Activated CD4-positive, alpha-beta memory T cell treated with anti-CD3 and anti-CD28 coated beads for 36 hours (primary cell): ENCODE measurements around the gene ARX. TPM values are rescaled to one million over a fixed set of nuclear protein-coding genes. Genes with fewer than 3 reads are reported as not detected.

Experiments used
- CTCF ChIA-PET: fragments of 350-600 bp; sonication (Branson Sonifier 250); formaldehyde crosslinking; loops from one replicate; lab custom pipeline; 2021; ENCODE audit warnings: antibody characterized with exemption, inconsistent platforms; lab: Charles Lee
- POLR2A ChIA-PET: fragments of 350-600 bp; sonication (Branson Sonifier 250); formaldehyde crosslinking; loops from one replicate; lab custom pipeline; 2021; ENCODE audit warnings: antibody characterized with exemption; lab: Charles Lee
- DNase-seq: peaks from one replicate; pipeline ENCODE4 v3.0.0-alpha.2; 2020
- H3K27ac Mint-ChIP-seq: one replicate; pipeline ENCODE4 v1.8.0; 2021; ENCODE audit warnings: mixed read lengths
- H3K27me3 Mint-ChIP-seq: one replicate; pipeline ENCODE4 v1.8.0; 2021; ENCODE audit warnings: mixed read lengths
- H3K36me3 Mint-ChIP-seq: one replicate; pipeline ENCODE4 v1.8.0; 2021; ENCODE audit warnings: mixed read lengths
- H3K4me1 Mint-ChIP-seq: one replicate; pipeline ENCODE4 v1.8.0; 2021; ENCODE audit warnings: low read depth, mixed read lengths
- H3K4me3 Mint-ChIP-seq: one replicate; pipeline ENCODE4 v1.8.0; 2021; ENCODE audit warnings: mild to moderate bottlenecking, mixed read lengths
- H3K9me3 Mint-ChIP-seq: one replicate; pipeline ENCODE4 v1.8.0; 2021; ENCODE audit warnings: mixed read lengths
- intact Hi-C: fragments of 100-400 bp; cut with micrococcal nuclease; formaldehyde crosslinking; loops from one replicate; pipeline ENCODE4 v1.15.1; 2023
- total RNA-seq, 2 experiments: library from RNA; stranded (reverse); gene quantifications; one replicate each; pipeline ENCODE4 v1.2.3, GENCODE V29; 2021

Gene ARX
- total RNA-seq, 2 experiments from 2014 or later = not detected

- no peak for DNase-seq
- ChIA-PET CTCF (interaction anchor here (1.5 kb wide), 1 partner anchor 24 kb away, joined by 4 read pairs; no protein-coding TSS in a partner anchor), POLR2A (no interaction called here)
- Mint-ChIP-seq H3K27me3 (peaks cover 40% of the 10 kb centered on the region), H3K4me3 (no peak overlapping the region), H3K36me3 (no peaks in the 10 kb centered on the region), H3K27ac (no peak overlapping the region), H3K9me3 (no peaks in the 10 kb centered on the region), H3K4me1 (peaks cover 19% of the 10 kb centered on the region)
- intact Hi-C loops = no loop called here
Observed at GRCh38 chrX:25005034-25005381, 10.8 kb downstream of the ARX start.

- POLR2A ChIA-PET = no interaction called here
- Mint-ChIP-seq H3K36me3 (no peaks in the 10 kb centered on the region), H3K4me1 (peaks cover 19% of the 10 kb centered on the region), H3K27me3 (peaks cover 38% of the 10 kb centered on the region), H3K4me3 (no peak overlapping the region), H3K9me3 (no peaks in the 10 kb centered on the region), H3K27ac (no peak overlapping the region)
- DNase-seq = no peak
- intact Hi-C loops = loop anchor here (1.0 kb wide), 1 partner anchor 16 kb away; no protein-coding TSS in a partner anchor
- CTCF ChIA-PET = interaction anchor here (0.5 to 1.5 kb wide), 2 partner anchors 24 to 252 kb away, joined by 3 to 4 read pairs; no protein-coding TSS in a partner anchor
Observed at GRCh38 chrX:25004485-25005032, 11.2 kb downstream of the ARX start.

GRCh38 chrX:25004040-25004439, 11.7 kb downstream of the ARX start:
- H3K4me3 Mint-ChIP-seq = no peak overlapping the region
- peaks cover 19% of the 10 kb centered on the region for H3K4me1 Mint-ChIP-seq
- no peak for DNase-seq
- no peak overlapping the region for H3K27ac Mint-ChIP-seq
- POLR2A ChIA-PET = no interaction called here
- H3K9me3 Mint-ChIP-seq = no peaks in the 10 kb centered on the region
- CTCF ChIA-PET = no interaction called here
- H3K27me3 Mint-ChIP-seq = peaks cover 37% of the 10 kb centered on the region
- intact Hi-C loops = loop anchor here (1.0 kb wide), 1 partner anchor 16 kb away; no protein-coding TSS in a partner anchor
- H3K36me3 Mint-ChIP-seq = no peaks in the 10 kb centered on the region

GRCh38 chrX:25003066-25003849, 12.5 kb downstream of the ARX start:
- Mint-ChIP-seq H3K4me3 (peak overlapping the region; percentile 67), H3K27me3 (peaks cover 36% of the 10 kb centered on the region), H3K9me3 (no peaks in the 10 kb centered on the region), H3K36me3 (no peaks in the 10 kb centered on the region), H3K4me1 (peaks cover 19% of the 10 kb centered on the region), H3K27ac (peak overlapping the region; percentile 45)
- intact Hi-C loops = no loop called here
- no peak for DNase-seq
- ChIA-PET POLR2A (no interaction called here), CTCF (no interaction called here)

GRCh38 chrX:25002661-25003020, 13.1 kb downstream of the ARX start:
- Mint-ChIP-seq H3K27ac (no peak overlapping the region), H3K4me1 (peaks cover 19% of the 10 kb centered on the region), H3K9me3 (no peaks in the 10 kb centered on the region), H3K36me3 (no peaks in the 10 kb centered on the region), H3K27me3 (peaks cover 30% of the 10 kb centered on the region), H3K4me3 (no peak overlapping the region)
- intact Hi-C loops = no loop called here
- CTCF ChIA-PET = interaction anchor here (0.6 kb wide), 1 partner anchor 20 kb away, joined by 4 read pairs; no protein-coding TSS in a partner anchor
- POLR2A ChIA-PET = no interaction called here
- no peak for DNase-seq

GRCh38 chrX:25001808-25002660, 13.7 kb downstream of the ARX start:
- Mint-ChIP-seq H3K27me3 (peaks cover 27% of the 10 kb centered on the region), H3K4me1 (peaks cover 19% of the 10 kb centered on the region), H3K4me3 (no peak overlapping the region), H3K9me3 (no peaks in the 10 kb centered on the region), H3K27ac (no peak overlapping the region), H3K36me3 (no peaks in the 10 kb centered on the region)
- intact Hi-C loops = no loop called here
- POLR2A ChIA-PET = no interaction called here
- CTCF ChIA-PET = interaction anchor here (0.6 kb wide), 1 partner anchor 20 kb away, joined by 4 read pairs; no protein-coding TSS in a partner anchor
- no peak for DNase-seq

GRCh38 chrX:24999511-24999910, 16.3 kb downstream of the ARX start:
- no peaks in the 10 kb centered on the region for H3K9me3 Mint-ChIP-seq
- ChIA-PET CTCF (no interaction called here), POLR2A (no interaction called here)
- H3K36me3 Mint-ChIP-seq = no peaks in the 10 kb centered on the region
- peaks cover 15% of the 10 kb centered on the region for H3K27me3 Mint-ChIP-seq
- H3K4me1 Mint-ChIP-seq = peaks cover 9% of the 10 kb centered on the region
- intact Hi-C loops = no loop called here
- H3K27ac Mint-ChIP-seq = no peak overlapping the region
- no peak overlapping the region for H3K4me3 Mint-ChIP-seq
- no peak for DNase-seq

GRCh38 chrX:24996096-24996709, 19.6 kb downstream of the ARX start:
- Mint-ChIP-seq H3K27me3 (no peaks in the 10 kb centered on the region), H3K4me1 (no peaks in the 10 kb centered on the region), H3K9me3 (no peaks in the 10 kb centered on the region), H3K36me3 (no peaks in the 10 kb centered on the region), H3K27ac (no peak overlapping the region), H3K4me3 (no peak overlapping the region)
- ChIA-PET CTCF (interaction anchor here (1.0 kb wide), 1 partner anchor 158 kb away, joined by 4 read pairs; no protein-coding TSS in a partner anchor), POLR2A (no interaction called here)
- intact Hi-C loops = no loop called here
- no peak for DNase-seq

GRCh38 chrX:24993879-24994278, 21.9 kb downstream of the ARX start:
- Mint-ChIP-seq H3K4me1 (no peaks in the 10 kb centered on the region), H3K27me3 (no peaks in the 10 kb centered on the region), H3K27ac (no peak overlapping the region), H3K4me3 (no peak overlapping the region), H3K36me3 (no peaks in the 10 kb centered on the region), H3K9me3 (no peaks in the 10 kb centered on the region)
- POLR2A ChIA-PET = no interaction called here
- CTCF ChIA-PET = no interaction called here
- DNase-seq = no peak
- intact Hi-C loops = no loop called here

- no peak overlapping the region for H3K27ac Mint-ChIP-seq
- POLR2A ChIA-PET = no interaction called here
- H3K4me3 Mint-ChIP-seq = no peak overlapping the region
- peaks cover 8% of the 10 kb centered on the region for H3K36me3 Mint-ChIP-seq
- H3K27me3 Mint-ChIP-seq = no peaks in the 10 kb centered on the region
- intact Hi-C loops = no loop called here
- no peak for DNase-seq
- no peaks in the 10 kb centered on the region for H3K4me1 Mint-ChIP-seq
- no peaks in the 10 kb centered on the region for H3K9me3 Mint-ChIP-seq
- CTCF ChIA-PET = interaction anchor here (0.6 kb wide), 1 partner anchor 200 kb away, joined by 3 read pairs; no protein-coding TSS in a partner anchor
Observed at GRCh38 chrX:24990535-24990934, 25.2 kb downstream of the ARX start.

- DNase-seq = no peak
- intact Hi-C loops = no loop called here
- Mint-ChIP-seq H3K4me1 (no peaks in the 10 kb centered on the region), H3K27ac (no peak overlapping the region), H3K36me3 (peaks cover 8% of the 10 kb centered on the region), H3K9me3 (no peaks in the 10 kb centered on the region), H3K27me3 (no peaks in the 10 kb centered on the region), H3K4me3 (no peak overlapping the region)
- ChIA-PET CTCF (no interaction called here), POLR2A (no interaction called here)
Observed at GRCh38 chrX:24988314-24988713, 27.5 kb downstream of the ARX start.

GRCh38 chrX:24987731-24988130, 28.0 kb downstream of the ARX start:
- no peak for DNase-seq
- Mint-ChIP-seq H3K9me3 (no peaks in the 10 kb centered on the region), H3K27me3 (no peaks in the 10 kb centered on the region), H3K36me3 (peaks cover 8% of the 10 kb centered on the region), H3K4me1 (no peaks in the 10 kb centered on the region), H3K27ac (no peak overlapping the region), H3K4me3 (no peak overlapping the region)
- intact Hi-C loops = no loop called here
- ChIA-PET POLR2A (no interaction called here), CTCF (no interaction called here)
